Posterior cingulate gyrus (tissue), 11 donors: ENCODE measurements around the gene FCHSD1.
A peak's percentile ranks its signal among the peaks of the same experiment; 100 is the strongest.

Source experiments
- DNase-seq, 10 donors: peaks; one replicate each; pipeline versions ENCODE4 v3.0.0 to v3.0.0-alpha.2; 2020 to 2021; ENCODE audit warnings: mixed read lengths in 3 of 10
- intact Hi-C: fragments of 100-400 bp; cut with DNase I; formaldehyde crosslinking; loops from one replicate; pipeline ENCODE4 v1.15.1; 2023

Gene FCHSD1

DNA sequence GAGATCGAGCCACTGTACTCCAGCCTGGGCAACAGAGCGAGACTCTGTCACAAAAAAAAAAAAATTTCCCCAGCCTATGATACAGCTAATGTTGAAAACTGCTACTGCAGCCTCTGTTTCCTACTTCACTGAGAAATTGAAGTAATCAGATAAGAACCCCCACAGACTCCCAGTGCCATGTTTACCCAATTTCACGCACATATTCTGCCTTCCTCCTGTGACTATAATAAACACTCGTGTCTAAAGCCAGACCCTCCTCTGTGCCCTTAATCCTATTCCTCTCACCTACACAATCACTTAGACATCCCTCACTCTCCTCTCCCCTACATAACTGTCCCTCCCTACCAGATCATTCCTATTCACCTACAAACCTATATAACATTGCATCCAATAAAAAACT, 24.5 kb upstream of the FCHSD1 start:
- no peak for DNase-seq
- intact Hi-C loops = no loop called here

DNA sequence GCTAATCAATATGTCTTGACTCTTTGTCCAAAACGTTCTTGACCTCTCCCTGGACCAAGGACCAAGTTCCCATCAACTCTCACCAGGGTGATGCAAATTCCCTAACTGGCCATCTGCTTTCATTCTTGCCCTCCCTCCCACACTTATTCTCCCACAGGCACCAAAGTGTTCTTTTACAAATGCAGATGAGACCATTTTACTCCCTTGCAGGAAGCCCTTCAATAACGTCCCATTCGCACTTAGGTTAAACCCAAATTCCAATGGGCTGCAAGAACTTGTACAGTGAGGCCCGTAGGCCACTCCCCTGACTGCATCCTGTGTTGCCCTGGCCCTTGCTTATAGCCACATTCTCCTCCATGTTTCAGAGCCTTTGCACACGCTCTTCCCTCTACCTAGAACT, 23.5 kb upstream of the FCHSD1 start:
- DNase-seq = peak in 1 of 10 donors; percentile 9
- intact Hi-C loops = no loop called here

DNA sequence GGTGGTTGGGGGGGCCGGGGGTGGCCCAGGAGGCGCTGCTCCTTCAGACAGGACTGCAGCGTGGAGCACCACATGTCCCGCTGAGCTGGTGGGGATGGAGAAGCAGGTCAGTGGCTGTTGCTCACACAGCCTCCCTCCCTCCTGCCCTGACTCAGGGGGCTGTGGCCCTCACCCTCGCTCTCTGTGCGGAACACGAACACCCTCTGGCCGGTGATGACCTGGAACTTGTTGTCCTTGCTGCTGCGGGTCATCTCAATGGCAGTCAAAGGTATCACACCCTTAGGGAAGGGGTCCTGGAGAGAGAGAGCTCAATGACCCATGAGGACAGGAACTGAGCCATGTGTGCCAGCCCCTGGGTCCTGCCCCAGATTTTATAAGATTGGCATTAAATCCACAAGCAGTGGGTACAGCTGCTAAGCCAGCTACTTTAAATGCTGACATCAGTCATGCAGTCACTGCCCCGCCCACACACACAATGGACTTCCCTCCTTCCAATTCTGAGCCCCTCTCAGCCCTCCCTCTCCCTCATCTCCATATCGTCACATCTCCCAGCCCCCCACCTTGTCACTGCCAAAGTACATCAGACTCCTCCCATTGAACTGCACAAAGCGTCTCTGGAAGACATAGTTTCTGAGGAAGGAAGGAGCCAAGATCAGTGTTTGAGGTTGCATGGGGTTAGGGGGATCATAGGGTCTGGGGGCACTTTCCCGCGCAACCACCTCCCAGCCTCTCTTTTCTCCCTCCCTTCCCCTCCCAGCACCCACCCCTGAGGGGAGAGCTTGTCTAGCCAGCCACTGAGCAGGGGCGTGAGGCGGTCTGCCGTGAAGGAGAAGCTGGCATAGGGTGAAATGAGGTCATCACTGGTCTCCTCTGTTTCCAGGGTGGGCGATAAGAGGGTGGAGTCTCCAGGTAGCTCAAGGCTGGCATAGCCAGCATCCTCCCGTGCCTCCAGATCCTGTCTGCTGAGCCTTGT, 21.9 kb upstream of the FCHSD1 start:
- peak in 3 of 10 donors; percentile 36 to 90 (median 79) for DNase-seq
- intact Hi-C loops = no loop called here

DNA sequence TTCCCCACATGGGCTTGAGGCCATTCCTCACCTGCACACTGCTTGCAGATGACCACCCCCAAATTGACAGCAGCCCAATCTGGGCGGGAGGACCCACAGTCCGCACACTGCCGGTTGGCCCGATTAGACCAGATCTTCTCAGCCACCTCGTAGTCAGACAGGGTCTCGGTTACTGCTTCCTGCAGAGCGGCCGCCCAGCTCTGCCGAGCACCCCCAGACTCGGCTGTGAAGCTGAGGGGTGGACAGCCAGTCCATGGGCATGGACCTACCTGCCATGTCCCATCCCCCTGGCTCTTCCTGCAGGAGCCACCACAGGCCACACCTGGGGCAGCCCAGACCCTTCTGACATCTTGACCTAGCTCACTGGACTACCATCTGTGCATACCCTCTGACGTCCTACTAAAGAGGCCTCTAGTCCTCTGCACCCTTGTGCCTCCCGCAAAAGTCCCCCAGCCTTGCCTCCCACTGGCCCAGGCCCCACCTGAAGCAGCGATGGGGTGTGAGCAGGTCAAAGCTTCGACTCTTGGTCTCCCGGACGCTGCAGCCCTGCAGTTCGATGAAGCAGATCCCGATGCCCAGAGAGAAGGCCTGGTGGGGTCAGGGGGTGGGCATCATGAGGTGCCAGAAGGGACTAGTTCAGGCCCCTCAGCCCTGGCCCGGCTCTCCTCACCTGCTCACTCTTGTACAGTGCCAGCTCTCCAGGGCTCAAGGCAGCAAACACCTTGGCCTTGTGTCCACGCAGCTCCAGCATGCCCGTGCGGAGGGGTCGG, 21.0 kb upstream of the FCHSD1 start:
- peak in 1 of 10 donors; percentile 79 for DNase-seq
- intact Hi-C loops = no loop called here

DNA sequence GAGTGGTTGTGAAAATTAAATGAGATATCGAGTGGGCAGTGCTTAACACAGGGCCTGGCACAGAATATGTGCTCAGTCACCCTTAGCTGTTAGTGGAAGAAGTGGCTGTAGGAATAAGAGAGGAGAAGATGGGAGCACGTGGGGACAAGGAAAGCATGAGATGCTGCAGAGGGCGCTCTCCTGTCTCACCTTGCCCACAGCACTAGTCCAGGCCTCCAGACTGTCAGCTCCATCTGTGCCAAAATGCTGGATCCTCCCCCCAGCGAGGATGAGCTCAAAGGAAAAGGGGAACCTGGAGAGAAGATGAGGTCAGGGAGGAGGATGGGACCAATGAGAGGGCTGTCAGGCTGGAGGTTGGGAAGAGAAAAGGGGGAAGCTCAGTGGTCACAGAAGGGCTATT, 18.3 kb upstream of the FCHSD1 start:
- no peak for DNase-seq
- intact Hi-C loops = no loop called here

DNA sequence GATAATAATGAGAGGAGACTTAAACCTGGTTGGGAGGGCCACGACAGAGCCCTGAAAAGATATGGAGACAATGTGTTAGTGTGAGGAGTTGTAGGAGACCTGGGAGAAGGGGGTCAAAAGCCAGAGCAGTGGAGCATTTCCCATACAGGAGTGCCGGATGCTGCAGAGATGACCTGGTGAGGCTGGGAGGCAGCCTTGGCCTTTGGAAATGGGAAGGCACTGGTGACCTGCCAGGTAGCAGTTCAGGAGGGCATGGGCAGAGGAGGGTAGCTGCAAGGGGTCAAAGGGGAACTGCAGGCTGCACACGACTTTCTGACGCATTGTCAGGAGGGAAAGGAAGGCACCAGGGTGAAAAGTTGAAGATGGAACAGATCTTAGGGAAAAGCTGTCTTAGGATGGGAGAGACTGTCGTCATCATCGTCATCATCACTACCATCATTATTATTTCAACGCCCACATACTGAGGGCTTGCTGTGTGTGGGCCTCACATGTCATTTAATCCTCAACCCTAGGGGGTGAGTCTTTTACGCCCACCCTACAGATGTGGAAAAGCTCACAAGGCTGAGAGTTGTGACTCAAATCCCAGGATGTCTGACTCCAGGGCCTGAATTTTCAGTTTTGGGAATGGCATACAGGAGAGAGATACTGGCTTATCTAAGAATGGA, 17.5 kb upstream of the FCHSD1 start:
- no peak for DNase-seq
- intact Hi-C loops = no loop called here

DNA sequence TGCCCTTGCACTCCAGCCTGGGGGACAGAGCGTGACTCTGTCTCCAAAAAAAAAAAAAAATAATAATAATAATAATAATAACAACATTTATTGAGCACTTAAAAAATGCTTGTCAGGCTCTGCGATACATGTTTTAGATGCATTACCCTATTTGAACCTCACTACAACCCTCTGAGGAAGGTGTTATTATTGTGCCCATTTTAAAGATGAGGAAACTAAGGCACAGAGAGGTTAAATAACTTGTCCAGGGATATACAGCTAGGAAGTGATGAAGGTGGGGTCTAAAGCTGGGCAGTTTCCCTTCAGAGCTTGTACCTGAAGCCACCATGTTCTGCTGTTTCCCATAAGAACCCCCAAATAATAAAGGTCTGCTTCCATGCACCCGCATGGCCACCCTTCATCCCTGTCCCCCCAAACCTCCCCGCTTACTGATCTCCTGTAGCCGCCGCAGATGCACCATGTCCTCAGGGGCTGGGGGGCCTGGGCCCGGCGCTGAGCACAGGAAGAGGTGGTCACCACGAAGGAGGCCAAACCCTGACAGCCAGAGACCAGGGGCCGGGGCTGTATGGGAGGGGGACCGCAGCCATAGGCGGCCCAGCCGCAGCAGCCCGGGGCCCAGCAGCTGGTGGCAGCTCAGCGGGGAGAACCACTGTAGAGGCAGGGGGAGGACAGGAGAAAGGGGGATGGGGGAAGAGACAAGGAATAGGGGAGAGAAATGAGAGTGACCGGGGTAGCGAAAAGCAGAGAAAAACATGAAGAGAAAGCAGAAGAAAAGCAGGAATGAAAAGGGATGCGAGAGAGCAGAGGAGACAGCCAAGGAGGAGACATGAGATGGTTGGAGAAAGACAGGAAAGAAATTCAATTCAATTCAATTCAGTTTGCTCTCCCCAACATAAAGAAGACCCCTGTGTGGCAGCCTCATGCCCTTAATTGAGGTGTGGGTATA, 15.1 kb upstream of the FCHSD1 start:
- no peak for DNase-seq
- intact Hi-C loops = loop anchor here (1.0 kb wide), 1 partner anchor 294 kb away; no protein-coding TSS in a partner anchor

DNA sequence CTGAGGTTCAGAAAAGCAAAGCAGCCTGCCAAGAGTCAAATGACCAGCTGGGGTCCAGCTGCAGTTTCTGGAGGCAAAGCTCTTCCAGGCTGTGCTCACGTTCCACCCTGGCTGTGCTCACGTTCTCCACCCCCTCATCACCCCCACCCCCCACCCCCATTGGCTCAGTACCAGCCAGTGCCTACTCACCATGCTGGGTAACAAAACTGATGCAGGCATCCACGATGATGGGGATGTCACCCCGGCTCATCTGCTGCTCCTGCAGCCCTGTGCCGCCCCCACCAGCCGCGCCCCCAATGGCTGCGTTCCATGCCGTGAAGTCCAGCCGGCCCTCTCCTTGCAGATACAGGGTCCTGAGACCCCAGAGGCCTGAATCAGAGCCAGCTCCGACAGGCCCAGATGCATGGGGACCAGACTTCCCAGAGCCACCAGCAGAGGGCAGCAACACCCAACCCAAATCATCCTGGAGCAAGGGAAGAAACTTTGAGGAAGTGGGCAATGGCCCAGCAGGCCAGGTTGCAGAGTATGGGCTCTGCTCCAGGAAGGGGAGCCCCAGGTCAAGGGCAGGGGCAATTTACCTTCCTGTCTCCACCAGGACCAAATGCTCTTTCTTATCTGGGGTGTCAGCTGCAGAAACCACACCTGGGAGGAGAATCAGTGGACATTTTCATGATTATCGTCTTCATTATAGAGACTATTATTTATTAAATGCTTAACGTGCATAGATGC, 13.7 kb upstream of the FCHSD1 start:
- intact Hi-C loops = loop anchor here (1.0 kb wide), 1 partner anchor 295 kb away; no protein-coding TSS in a partner anchor
- peak; percentile 49 to 96 (median 76) for DNase-seq

DNA sequence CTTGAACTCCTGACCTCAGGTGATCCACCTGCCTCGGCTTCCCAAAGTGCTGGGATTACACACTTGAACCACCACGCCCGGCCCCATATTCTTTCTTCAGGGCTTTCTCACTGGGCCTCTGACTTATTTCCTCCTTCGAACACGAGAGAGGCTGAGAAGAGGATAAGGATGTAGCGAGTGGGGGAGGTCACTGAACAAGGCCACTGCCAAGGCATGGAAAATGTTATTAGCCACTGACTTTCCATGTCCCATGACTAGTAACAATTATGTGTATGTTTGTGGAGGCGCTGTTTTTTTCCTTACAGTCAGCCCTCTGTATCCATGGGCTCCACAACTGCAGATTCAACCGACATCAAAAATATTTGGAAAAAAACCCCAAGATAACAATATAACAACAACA, 12.3 kb upstream of the FCHSD1 start:
- DNase-seq = peak in 1 of 10 donors; percentile 35
- intact Hi-C loops = no loop called here

DNA sequence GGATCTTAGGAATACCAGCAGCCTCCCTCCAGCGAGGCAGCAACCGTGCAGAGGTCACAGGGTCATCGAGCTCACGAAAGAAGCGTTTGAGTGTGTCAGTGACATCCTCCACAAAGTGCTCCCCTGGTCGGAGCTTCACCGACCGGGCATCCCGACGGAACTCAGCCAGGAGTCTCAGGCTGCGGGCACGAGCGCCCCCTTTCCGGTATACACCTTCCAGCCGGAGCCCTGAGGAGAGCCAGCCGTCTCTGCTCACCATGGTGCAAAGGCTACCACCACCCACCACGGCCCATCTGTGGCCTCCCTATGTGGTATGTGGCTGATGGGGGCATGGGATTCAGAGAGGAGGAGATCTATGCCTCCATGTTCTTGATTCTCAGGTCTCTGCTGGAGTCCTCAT, 10.8 kb upstream of the FCHSD1 start:
- DNase-seq = no peak
- intact Hi-C loops = no loop called here

DNA sequence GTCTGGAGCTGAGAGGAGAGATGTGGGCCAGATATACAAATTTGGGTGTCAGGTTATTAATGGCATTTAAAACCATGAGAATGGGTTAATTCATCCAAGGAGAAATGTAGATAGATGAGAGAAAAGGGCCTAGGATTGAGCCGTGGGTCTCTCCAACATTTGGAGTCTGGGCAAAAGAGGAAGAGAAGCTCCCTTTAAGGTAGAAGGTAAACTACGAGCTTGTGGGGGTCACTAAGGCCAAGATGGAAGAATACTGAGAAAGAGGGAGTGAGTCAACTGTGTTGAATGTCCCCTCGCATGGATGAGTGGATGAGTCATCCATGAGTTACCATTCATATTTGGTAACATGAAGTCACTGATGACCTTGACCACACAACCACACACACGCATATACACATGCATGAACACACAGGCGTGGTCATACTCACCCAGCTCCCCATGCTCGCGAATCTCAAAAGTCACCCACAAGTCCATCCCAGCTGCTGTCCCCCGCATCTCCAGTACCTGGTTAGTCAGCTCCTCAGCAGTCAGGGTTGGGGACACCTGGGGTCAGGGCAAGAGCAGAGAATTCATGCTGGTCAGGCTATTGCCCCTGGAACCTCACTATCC, 6.8 kb upstream of the FCHSD1 start:
- DNase-seq = peak in 1 of 10 donors; percentile 28
- intact Hi-C loops = no loop called here

DNA sequence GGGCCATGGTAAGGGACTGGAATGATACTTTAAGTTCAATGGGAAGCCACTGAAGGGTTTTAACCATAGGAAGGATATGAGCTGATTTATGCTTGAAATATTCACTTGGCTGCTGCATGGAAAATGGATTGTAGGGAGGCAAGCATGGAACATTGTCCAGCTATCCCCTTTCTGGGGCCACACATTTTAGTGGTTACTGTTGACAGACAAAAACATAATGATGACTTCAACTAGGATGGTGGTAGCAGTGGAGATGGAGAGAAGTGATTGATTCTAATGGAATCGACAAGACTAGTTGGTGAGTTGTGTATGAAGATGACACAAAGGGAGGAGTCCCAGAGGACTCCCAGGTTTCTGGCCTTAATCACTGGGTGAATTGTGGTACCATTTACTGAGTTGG, 6.2 kb upstream of the FCHSD1 start:
- no peak for DNase-seq
- intact Hi-C loops = no loop called here

DNA sequence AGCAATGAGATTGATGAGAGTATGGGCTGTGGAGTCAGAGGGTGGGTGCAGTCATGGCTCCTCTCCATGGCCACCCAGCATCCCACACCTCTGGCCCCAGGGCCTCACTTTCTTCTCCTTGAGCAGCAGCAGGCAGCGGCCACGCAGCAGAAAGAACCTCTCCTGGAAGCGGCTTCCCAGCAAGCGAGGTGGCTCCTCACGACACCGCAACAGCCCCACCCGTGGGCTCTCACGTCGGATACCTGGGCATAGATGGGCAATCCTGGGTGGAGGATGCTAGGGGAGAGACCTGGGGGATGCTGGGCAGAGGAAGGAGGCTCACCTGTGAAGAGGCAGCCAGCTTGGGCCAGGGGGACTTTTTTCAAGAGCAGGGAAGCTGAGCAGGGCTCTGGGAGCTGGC, 5.2 kb upstream of the FCHSD1 start:
- DNase-seq = peak in 2 of 10 donors; percentile 57 to 59
- intact Hi-C loops = no loop called here

DNA sequence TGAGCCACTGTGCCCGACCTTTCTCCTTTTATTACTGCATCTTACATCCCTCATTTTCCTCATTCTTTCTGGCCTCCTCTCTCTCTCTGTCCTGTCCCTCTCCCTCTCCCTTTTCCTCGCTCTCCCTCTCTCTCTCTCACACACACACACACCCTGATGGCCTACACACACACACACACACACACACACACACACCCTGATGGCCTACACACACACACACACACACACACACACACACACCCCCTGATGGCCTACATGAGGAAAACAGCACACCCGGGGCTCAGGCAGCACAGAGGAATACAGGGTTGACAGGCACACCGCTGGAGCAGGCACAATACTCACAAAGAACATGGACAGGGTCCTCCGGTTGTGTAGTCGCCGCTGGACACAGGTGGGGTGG, 3.8 kb upstream of the FCHSD1 start:
- intact Hi-C loops = no loop called here
- peak in 1 of 10 donors; percentile 37 for DNase-seq

DNA sequence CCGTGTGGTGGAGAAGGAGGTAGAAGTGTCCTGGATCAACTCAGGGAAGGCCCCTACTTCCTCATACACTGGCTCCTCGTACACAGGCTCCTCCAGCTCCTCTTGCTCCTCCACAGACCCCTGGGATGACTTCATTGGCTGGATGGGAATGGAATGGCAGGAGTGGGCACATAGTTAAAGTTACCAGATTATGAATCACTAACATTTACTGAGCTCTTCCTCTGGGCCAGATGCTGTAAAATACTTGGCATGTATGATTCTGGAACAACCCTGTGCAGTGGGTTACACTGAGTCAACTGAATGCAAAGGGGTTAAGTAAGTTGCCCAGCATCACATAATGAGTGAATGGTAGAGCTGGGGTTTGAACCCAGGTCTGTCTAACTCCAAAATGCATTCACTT, 3.1 kb upstream of the FCHSD1 start:
- intact Hi-C loops = no loop called here

DNA sequence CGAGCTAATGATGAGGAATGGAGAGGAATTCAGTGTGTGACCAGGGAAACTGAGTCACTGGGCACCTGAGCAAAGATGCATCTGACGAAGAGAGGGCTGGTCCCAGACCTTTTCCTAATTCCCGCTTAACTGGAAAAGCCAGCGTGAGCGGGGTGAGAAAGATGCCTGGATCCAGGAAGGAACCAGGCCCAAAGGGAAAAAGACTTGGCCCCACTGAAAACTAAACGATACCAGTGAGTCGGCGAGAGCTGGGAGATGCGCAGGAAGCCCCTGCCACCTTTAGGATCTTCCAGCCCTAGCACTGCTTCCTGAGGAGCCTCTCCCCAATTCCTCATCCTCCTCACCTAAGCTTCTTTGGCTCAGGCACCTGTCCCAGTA, 499 bp upstream of the FCHSD1 start:
- DNase-seq = peak in 1 of 10 donors; percentile 65
- intact Hi-C loops = no loop called here

More for the DNA sequence above, 3.1 kb upstream of the FCHSD1 start:
- DNase-seq = no peak

DNA sequence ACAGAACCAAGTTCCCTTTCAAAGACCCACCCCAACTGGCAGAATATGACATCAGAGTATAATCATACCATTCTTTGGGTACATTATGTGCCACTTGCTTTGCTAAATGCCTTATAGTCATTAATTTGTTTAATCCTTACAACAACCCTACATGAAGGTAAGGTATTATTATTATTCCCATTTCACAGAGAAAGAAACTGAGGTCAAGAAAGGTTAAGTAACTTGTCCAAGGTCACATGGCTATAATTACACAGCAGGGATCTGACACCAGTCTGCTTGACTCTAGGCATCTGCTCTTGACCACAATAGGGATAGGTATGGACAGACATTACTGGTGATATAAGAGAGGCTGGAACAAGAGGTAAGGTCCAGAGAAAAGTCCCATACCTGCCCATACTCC, 1.2 kb downstream of the FCHSD1 start:
- no peak for DNase-seq
- intact Hi-C loops = no loop called here

DNA sequence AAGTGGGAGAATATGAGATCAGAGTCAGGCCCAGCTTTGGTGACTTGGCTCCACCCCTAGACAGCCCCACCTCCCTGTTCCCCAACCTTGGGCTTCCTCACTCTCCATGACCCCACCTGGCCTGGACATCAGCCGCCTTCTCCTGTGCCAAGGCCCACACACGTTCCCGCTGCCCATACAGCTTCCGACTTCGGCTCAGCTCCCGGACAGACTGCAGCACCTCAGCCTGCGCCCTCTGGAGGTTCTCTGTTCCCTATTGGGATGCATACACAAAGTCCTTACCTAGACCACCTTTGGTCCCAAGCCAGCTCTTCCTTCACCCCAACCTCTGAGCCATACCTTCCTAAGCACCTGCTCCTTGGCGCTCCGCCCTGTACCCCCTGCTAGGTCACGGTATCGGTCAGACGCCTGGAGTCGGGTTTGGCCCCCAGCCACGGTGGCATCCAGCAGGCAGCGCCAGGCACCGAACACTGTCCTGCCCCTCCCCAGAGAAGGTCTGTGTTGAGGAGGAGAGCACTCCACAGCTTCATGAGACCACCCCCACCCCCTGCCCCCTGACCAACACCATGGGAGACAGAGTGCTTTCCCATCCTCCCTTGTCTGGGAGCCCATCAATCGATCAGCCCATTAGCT, 2.0 kb downstream of the FCHSD1 start:
- peak in 2 of 10 donors; percentile 32 to 84 for DNase-seq
- intact Hi-C loops = no loop called here
